NCI-H446 treated with DMSO at 0.1 percent for 48 hours (cell line): ENCODE results near the gene CLEC4G.
"Not testable (repeated sequence)": the region's sequence is repeated elsewhere in the genome, so short reads cannot be mapped to it uniquely, and the experiment has no call there.

Experiments used
- DNase-seq: peaks from one replicate; lab custom pipeline; 2025; lab: John Stamatoyannopoulos, UW

CLEC4G gene

GRCh38 chr19:7732045-7732444, at the start of gene CLEC4G:
Gene CLEC4G (minus strand): TSS chr19:7732110. CDS start chr19:7732102, 8 bp downstream.
- no peak for DNase-seq

- no peak for DNase-seq
Measured at GRCh38 chr19:7781157-7781556, 49.2 kb upstream of the CLEC4G start.

- DNase-seq, result no peak
Measured at GRCh38 chr19:7779631-7780486, 47.9 kb upstream of the CLEC4G start.

- no peak for DNase-seq
Measured at GRCh38 chr19:7778081-7778480, 46.2 kb upstream of the CLEC4G start.

GRCh38 chr19:7775761-7776160, 43.9 kb upstream of the CLEC4G start:
- no peak for DNase-seq

GRCh38 chr19:7773841-7774240, 41.9 kb upstream of the CLEC4G start:
- no peak for DNase-seq

- DNase-seq, result no peak
Measured at GRCh38 chr19:7772752-7773291, 40.9 kb upstream of the CLEC4G start.

GRCh38 chr19:7771072-7771471, 39.2 kb upstream of the CLEC4G start:
- DNase-seq, result no peak

GRCh38 chr19:7769171-7769570, 37.3 kb upstream of the CLEC4G start:
- DNase-seq, result no peak

GRCh38 chr19:7767487-7767886, 35.6 kb upstream of the CLEC4G start:
- no peak for DNase-seq

- DNase-seq, result no peak
Measured at GRCh38 chr19:7766535-7766934, 34.6 kb upstream of the CLEC4G start.

GRCh38 chr19:7765043-7765442, 33.1 kb upstream of the CLEC4G start:
- DNase-seq, result not testable (repeated sequence)

- DNase-seq, result not testable (repeated sequence)
Measured at GRCh38 chr19:7764157-7764556, 32.2 kb upstream of the CLEC4G start.

- DNase-seq, result no peak
Measured at GRCh38 chr19:7763696-7764095, 31.8 kb upstream of the CLEC4G start.

GRCh38 chr19:7762719-7763293, 30.9 kb upstream of the CLEC4G start, which contains the start of gene CLEC4M:
Gene CLEC4M (plus strand): TSS chr19:7763243. CDS start chr19:7763267, 24 bp downstream.
- no peak for DNase-seq

GRCh38 chr19:7759156-7759555, 27.2 kb upstream of the CLEC4G start:
- no peak for DNase-seq

GRCh38 chr19:7757358-7757757, 25.4 kb upstream of the CLEC4G start:
- no peak for DNase-seq

- no peak for DNase-seq
Measured at GRCh38 chr19:7756258-7756657, 24.3 kb upstream of the CLEC4G start.

- DNase-seq, result no peak
Measured at GRCh38 chr19:7751157-7751783, 19.4 kb upstream of the CLEC4G start.

GRCh38 chr19:7748756-7749155, 16.8 kb upstream of the CLEC4G start:
- DNase-seq, result no peak

GRCh38 chr19:7748171-7748570, 16.3 kb upstream of the CLEC4G start:
- DNase-seq, result no peak
